NCI-H2171 (cell line): ENCODE measurements around the gene AKAIN1.

Source experiments
- DNase-seq: peaks from one replicate; lab custom pipeline; 2025; lab: John Stamatoyannopoulos, UW

AKAIN1 gene

GRCh38 chr18:5159080-5159479 is 38.0 kb downstream of the AKAIN1 start:
- no peak for DNase-seq

DNA sequence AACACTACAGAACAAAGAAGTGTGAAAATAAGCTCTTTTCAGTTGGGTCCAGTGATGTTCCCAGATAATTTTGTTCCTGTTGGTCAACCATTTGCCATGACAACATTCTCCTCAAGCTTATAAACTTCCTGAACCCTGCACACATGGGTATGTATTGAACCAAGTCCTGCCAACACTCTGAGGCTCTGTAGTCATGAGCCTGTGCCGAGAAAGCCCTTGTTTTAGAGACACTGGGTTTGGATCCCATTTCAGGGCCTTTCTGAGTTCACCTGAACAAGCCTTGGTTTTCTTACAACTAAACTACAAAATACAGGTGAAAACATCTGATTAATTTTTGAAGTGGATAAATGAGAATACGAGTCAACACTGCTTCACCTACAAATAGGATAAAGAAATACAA is 38.5 kb downstream of the AKAIN1 start:
- no peak for DNase-seq

DNA sequence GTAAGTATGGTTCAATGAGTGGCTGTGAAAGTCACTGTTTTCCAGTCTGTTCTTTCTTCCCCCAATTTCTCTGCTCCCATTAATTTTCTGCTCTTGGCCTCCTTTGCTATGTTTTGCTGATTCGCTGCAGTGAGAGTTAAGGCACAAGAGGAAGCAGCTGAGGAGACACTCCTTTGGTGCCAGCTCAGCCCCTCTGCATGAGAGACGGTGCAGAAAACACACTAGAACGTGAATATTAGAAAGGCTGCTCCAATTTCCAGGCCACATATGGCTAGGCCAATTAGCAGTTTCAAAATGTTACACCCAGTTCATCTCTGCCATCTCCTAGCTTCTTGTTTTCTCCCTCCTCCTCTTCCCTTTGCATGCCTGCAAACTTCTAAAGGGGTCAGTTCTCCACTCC is 38.9 kb downstream of the AKAIN1 start:
- DNase-seq = peak; percentile 22

- no peak for DNase-seq
Measured at GRCh38 chr18:5155907-5156287, 41.2 kb downstream of the AKAIN1 start.

DNA sequence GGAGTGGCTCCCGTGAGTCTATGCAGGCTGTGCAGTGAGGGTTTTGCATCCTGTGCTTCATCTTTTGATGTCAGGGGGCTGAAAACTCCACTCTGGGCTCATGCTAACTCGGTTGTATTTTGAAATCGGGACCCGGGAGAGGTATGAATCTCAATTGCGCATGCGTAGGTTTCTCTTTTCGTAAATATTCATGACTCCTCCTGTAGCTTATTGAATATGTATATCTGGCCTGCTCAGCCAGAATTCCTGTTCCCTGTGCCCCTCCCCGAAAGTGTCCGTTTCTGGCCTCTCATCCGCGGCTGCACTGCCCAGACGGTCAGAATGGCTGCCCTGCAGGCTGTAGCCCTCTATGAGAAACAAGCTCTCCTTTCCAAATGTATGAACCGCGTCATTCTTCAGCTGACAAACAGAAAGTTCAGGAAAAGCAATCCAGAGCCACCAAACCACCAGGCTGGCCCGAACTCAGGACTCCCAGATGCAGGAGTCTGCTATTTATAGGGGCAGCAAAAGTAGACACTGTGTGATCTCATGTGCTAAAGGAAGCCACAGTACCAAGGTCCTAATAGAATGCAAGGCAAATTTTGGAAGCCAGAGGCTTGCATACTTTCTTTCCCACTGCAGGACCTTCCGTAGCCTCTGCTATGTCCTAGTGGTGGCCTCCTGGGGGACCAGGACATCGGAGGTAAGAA is 41.7 kb downstream of the AKAIN1 start:
- DNase-seq = no peak

- no peak for DNase-seq
Measured at GRCh38 chr18:5152343-5153020, 44.6 kb downstream of the AKAIN1 start.

DNA sequence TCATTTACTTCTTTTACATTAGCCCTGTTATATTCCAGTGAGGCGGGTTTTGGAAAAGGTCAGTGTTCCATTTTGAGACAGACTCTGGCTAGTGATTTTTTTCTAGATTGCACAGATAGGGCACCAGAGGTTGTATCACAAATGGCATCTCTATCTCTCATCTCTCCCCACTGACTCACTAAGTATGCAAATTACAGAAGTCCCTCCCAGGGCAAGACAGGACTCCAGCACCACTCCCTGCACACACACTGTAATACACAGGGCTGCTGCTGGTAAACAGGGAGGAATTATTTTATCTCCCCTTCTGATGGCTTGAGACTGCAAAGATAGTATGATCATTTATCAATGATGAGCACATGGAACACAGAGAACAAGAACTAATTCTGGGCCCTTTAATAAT is 46.2 kb downstream of the AKAIN1 start:
- no peak for DNase-seq

GRCh38 chr18:5146093-5146492 is 51.0 kb downstream of the AKAIN1 start:
- no peak for DNase-seq

- peak; percentile 50 for DNase-seq
Measured at GRCh38 chr18:5145168-5145825, 51.8 kb downstream of the AKAIN1 start.

- DNase-seq = no peak
Measured at GRCh38 chr18:5144629-5145028, 52.4 kb downstream of the AKAIN1 start.

- DNase-seq = no peak
Measured at GRCh38 chr18:5142859-5143258, 54.2 kb downstream of the AKAIN1 start.

DNA sequence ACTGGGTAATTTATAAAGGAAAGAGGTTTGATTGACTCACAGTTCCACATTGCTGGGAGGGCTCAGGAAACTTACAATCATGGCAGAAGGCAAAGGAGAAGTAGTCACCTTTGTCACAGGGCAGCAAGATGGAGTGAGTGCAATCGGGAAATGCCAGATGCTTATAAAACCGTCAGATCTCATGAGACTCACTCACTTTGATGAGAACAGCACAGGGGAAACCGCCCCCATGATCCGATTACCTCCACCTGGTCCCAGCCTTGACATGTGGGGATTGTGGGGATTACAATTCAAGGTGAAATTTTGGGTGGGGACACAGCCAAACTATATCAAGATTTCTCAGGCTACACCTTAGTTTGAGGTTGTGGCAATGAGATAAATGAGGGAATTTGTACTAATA is 54.9 kb downstream of the AKAIN1 start:
- peak; percentile 76 for DNase-seq

- DNase-seq = no peak
Measured at GRCh38 chr18:5137261-5137660, 59.8 kb downstream of the AKAIN1 start.

DNA sequence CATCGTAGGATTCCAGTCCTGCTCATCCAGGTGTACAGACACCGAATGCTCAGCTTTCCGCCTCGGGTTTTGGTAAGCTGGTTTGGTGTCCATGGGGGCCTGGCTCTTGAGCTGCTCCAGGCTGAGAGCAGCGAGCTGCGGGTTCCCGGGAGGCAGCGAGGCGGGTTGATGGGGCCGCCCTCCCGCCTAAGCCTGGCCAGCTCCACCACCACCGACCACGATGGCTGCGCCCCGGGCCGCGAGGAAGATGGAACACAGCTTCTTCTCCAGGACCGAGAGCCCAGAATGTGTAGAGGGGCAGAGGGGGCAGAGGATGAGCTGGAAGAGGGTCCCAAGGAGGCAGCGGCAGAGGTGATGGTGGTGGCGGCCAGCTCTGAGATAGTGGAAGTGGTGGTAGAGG is 64.1 kb downstream of the AKAIN1 start:
- DNase-seq = no peak

GRCh38 chr18:5122272-5122671 is 74.8 kb downstream of the AKAIN1 start:
- DNase-seq = no peak

DNA sequence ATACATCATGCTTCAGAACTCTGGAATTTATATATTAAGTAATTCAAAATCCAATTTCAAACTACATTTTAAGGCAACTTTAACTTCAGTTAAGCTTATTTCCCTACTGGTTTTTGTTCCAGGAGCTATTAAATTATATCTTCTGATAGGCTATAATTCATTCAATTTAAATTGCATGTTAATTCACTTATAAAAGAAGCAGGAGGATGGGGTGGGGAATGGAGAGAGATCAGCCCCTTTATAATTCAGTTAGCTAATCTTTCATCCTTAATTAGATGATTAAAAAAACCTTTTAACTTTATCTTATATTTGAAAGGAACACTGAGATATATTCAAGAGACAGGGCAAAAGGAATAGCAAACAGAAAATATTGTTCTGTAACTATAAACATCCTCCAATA is 86.8 kb downstream of the AKAIN1 start:
- no peak for DNase-seq

GRCh38 chr18:5107988-5108387 is 89.1 kb downstream of the AKAIN1 start:
- no peak for DNase-seq

- no peak for DNase-seq
Measured at GRCh38 chr18:5106730-5107129, 90.3 kb downstream of the AKAIN1 start.

GRCh38 chr18:5104246-5104645 is 92.8 kb downstream of the AKAIN1 start:
- no peak for DNase-seq

- no peak for DNase-seq
Measured at GRCh38 chr18:5103693-5104092, 93.4 kb downstream of the AKAIN1 start.

GRCh38 chr18:5103286-5103685 is 93.8 kb downstream of the AKAIN1 start:
- no peak for DNase-seq

- no peak for DNase-seq
Measured at GRCh38 chr18:5097116-5097703, 99.8 kb downstream of the AKAIN1 start.

DNA sequence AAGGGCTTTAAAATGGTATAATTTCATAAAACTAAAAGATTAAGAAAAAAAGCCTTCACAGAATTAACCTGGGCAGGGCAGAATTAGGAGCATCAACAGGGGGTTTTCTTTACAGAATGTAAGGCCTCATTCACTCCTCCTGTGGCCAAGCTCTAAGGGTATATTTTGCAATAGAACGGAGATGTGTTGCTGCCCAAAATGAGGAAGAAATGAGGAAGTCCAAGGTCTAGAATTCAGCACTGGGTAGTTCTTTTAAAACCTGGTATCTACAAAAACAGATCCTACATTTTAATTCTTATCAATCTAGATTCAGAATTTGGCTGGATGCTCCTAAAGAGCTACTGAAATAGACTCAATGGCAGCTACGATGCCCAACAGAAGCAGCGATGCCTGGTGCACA is 101.8 kb downstream of the AKAIN1 start:
- DNase-seq = no peak
